22Rv1 (cell line): Measurements from ENCODE around the gene CBFA2T2.

Experiments
- CTCF ChIP-seq: fragments of 450-650 bp; IDR thresholded peaks from 2 replicates; pipeline ENCODE4 v1.5.1; 2017; ENCODE audit warnings: mild to moderate bottlenecking
- ZFX ChIP-seq: fragments of 450-650 bp; IDR thresholded peaks from 2 replicates; pipeline ENCODE4 v1.6.1; 2017; ENCODE audit warnings: antibody characterized with exemption, borderline replicate concordance

GRCh38 chr20:33482581-33482980 is 7.3 kb upstream of the CBFA2T2 start:
- TF ChIP-seq CTCF (no peak), ZFX (no peak)
